SU-DHL-6 (cell line): ENCODE data around the gene BTBD9.

Source experiments
- H2AFZ ChIP-seq: fragments of 200-600 bp; sonication (generic); 2 replicates; pipeline ENCODE4 v1.6.1; 2014; ENCODE audit warnings: low read depth, mild to moderate bottlenecking, moderate library complexity, mixed read lengths, antibody characterized with exemption, low read length; ENCODE audit not compliant: severe bottlenecking
- H3F3A ChIP-seq: fragments of 200-600 bp; shearing (Covaris generic); 2 replicates; pipeline ENCODE4 v1.6.0; 2016; ENCODE audit warnings: antibody characterized with exemption, mild to moderate bottlenecking; ENCODE audit not compliant: insufficient read depth
- H3K27ac ChIP-seq: fragments of 200-600 bp; sonication (generic); 2 replicates; pipeline ENCODE4 v1.5.1; 2016; ENCODE audit warnings: low read depth, mild to moderate bottlenecking, low read length, moderate library complexity, mixed read lengths
- H3K27me3 ChIP-seq: fragments of 200-600 bp; sonication (generic), shearing (Covaris generic); 2 replicates; pipeline ENCODE4 v1.6.0; 2014; ENCODE audit warnings: mild to moderate bottlenecking, low read length
- H3K36me3 ChIP-seq: fragments of 200-600 bp; sonication (generic); 2 replicates; pipeline ENCODE4 v1.6.1; 2014; ENCODE audit warnings: mild to moderate bottlenecking, low read length, mixed read lengths
- H3K4me2 ChIP-seq: fragments of 300-600, 200-600 bp; shearing (Covaris generic), sonication (generic); 2 replicates; pipeline ENCODE4 v1.6.0; 2014; ENCODE audit warnings: low read length, low read depth, mild to moderate bottlenecking; ENCODE audit not compliant: poor library complexity, severe bottlenecking
- H3K4me3 ChIP-seq: fragments of 200-600 bp; sonication (generic); 2 replicates; pipeline ENCODE4 v1.5.1; 2014; ENCODE audit warnings: antibody characterized with exemption, low read length, mild to moderate bottlenecking, mixed read lengths; ENCODE audit not compliant: insufficient read depth, poor library complexity, severe bottlenecking
- H3K79me2 ChIP-seq: fragments of 200-600 bp; sonication (generic); 2 replicates; pipeline ENCODE4 v1.6.1; 2014; ENCODE audit warnings: mild to moderate bottlenecking, low read length, moderate library complexity; ENCODE audit not compliant: insufficient read depth
- H3K9ac ChIP-seq: fragments of 200-600 bp; sonication (generic); 2 replicates; pipeline ENCODE4 v1.7.0; 2014; ENCODE audit warnings: mild to moderate bottlenecking, low read length
- H3K9me2 ChIP-seq: fragments of 200-600 bp; sonication (generic); replicated peaks from 2 replicates; pipeline ENCODE4 v1.6.1; 2014; ENCODE audit warnings: low read length; ENCODE audit not compliant: insufficient read depth
- H3K9me3 ChIP-seq: fragments of 200-600 bp; sonication (generic); 2 replicates; pipeline ENCODE4 v1.6.1; 2014; ENCODE audit warnings: low read length, mixed read lengths; ENCODE audit not compliant: insufficient read depth
- H4K20me1 ChIP-seq: fragments of 200-600 bp; sonication (generic); 2 replicates; pipeline ENCODE4 v1.6.1; 2014; ENCODE audit warnings: low read depth, mild to moderate bottlenecking, antibody characterized with exemption, low read length, moderate library complexity, mixed read lengths
- CTCF ChIP-seq: fragments of 200-600 bp; sonication (generic); IDR thresholded peaks from one replicate; pipeline ENCODE4 v1.5.1; 2017; ENCODE audit warnings: antibody characterized with exemption, mild to moderate bottlenecking, low read length, moderate library complexity; ENCODE audit not compliant: insufficient read depth, poor library complexity, severe bottlenecking
- EZH2phosphoT487 ChIP-seq: fragments of 200-600 bp; sonication (generic), shearing (Covaris generic); conservative IDR thresholded peaks from 2 replicates; pipeline ENCODE4 v1.6.1; 2018; ENCODE audit warnings: mild to moderate bottlenecking, antibody characterized with exemption, low read length, moderate library complexity, mixed read lengths

The BTBD9 gene

GRCh38 chr6:38185752-38186151 is 454.0 kb downstream of the BTBD9 start:
- no peaks in the 10 kb centered on the region for H3K36me3 ChIP-seq
- no peak overlapping the region for H2AFZ ChIP-seq
- no peaks in the 10 kb centered on the region for H3K9me3 ChIP-seq
- TF ChIP-seq EZH2phosphoT487: no peak
- TF ChIP-seq CTCF: no peak
- no peaks in the 10 kb centered on the region for H3K79me2 ChIP-seq
- H3K9ac ChIP-seq: no peak overlapping the region
- H3F3A ChIP-seq: no peaks in the 10 kb centered on the region
- no peak overlapping the region for H3K4me2 ChIP-seq
- no peaks in the 10 kb centered on the region for H3K9me2 ChIP-seq
- no peak overlapping the region for H3K4me3 ChIP-seq
- H3K27ac ChIP-seq: no peak overlapping the region
- no peaks in the 10 kb centered on the region for H3K27me3 ChIP-seq
- no peaks in the 10 kb centered on the region for H4K20me1 ChIP-seq

DNA sequence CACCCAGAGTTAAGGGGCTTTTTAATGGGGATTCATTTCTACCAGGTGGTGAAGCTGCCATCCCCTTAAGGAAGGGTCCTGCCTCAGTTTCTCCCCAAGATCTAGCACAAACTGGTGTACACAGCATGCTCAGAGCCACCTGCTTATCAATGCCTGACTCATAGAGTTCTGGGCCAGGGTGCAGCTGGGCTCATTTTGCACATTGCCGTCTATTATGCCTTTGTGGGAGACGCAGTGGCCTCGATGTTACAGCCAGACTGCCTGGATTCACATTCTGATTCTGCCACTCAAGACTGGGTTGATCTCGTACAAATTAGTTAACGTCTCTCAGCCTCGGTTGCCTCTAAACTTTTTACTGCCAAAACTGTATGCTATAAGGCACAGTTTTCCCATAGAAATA is 454.5 kb downstream of the BTBD9 start:
- Histone ChIP-seq H3K9ac (no peak overlapping the region), H2AFZ (no peak overlapping the region), H3K9me3 (no peaks in the 10 kb centered on the region), H3F3A (no peaks in the 10 kb centered on the region), H3K4me2 (no peak overlapping the region), H3K9me2 (no peaks in the 10 kb centered on the region), H4K20me1 (no peaks in the 10 kb centered on the region), H3K4me3 (no peak overlapping the region), H3K79me2 (no peaks in the 10 kb centered on the region), H3K36me3 (no peaks in the 10 kb centered on the region), H3K27me3 (no peaks in the 10 kb centered on the region), H3K27ac (no peak overlapping the region)
- TF ChIP-seq EZH2phosphoT487 (no peak), CTCF (no peak)

- Histone ChIP-seq H3K36me3 (no peaks in the 10 kb centered on the region), H3K9ac (no peak overlapping the region), H4K20me1 (no peaks in the 10 kb centered on the region), H3K4me3 (no peak overlapping the region), H3F3A (no peaks in the 10 kb centered on the region), H3K27ac (no peak overlapping the region), H3K4me2 (no peak overlapping the region), H3K27me3 (no peaks in the 10 kb centered on the region), H3K9me3 (no peaks in the 10 kb centered on the region), H3K79me2 (no peaks in the 10 kb centered on the region), H3K9me2 (no peaks in the 10 kb centered on the region), H2AFZ (no peak overlapping the region)
- TF ChIP-seq CTCF (no peak), EZH2phosphoT487 (no peak)
Measured at GRCh38 chr6:38184585-38185080, 455.1 kb downstream of the BTBD9 start.
